HG02588 (cell line): ENCODE data around the gene COL8A2.

Experiments
- ATAC-seq: cut with Tn5 transposase; IDR thresholded peaks from one replicate; pipeline ENCODE4 v1.9.1; 2021; ENCODE audit warnings: mild to moderate bottlenecking, moderate library complexity; ENCODE audit not compliant: unreplicated experiment

The COL8A2 gene

GRCh38 chr1:36137226-36137625, 12.2 kb upstream of the COL8A2 start:
- no peak for ATAC-seq

- ATAC-seq: no peak
Observed at GRCh38 chr1:36136535-36136934, 11.5 kb upstream of the COL8A2 start.

GRCh38 chr1:36135796-36136195, 10.8 kb upstream of the COL8A2 start:
- no peak for ATAC-seq

GRCh38 chr1:36135330-36135667, 10.3 kb upstream of the COL8A2 start:
- no peak for ATAC-seq

- no peak for ATAC-seq
Observed at GRCh38 chr1:36134505-36135329, 9.7 kb upstream of the COL8A2 start.

GRCh38 chr1:36134031-36134430, 9.0 kb upstream of the COL8A2 start:
- no peak for ATAC-seq

GRCh38 chr1:36133484-36133883, 8.5 kb upstream of the COL8A2 start:
- ATAC-seq: no peak

GRCh38 chr1:36132029-36132428, 7.0 kb upstream of the COL8A2 start:
- ATAC-seq: no peak

- ATAC-seq: no peak
Observed at GRCh38 chr1:36128905-36129206, 3.8 kb upstream of the COL8A2 start.

GRCh38 chr1:36128126-36128904, 3.3 kb upstream of the COL8A2 start:
- ATAC-seq: no peak

- ATAC-seq: no peak
Observed at GRCh38 chr1:36126797-36127500, 1.9 kb upstream of the COL8A2 start.

- ATAC-seq: no peak
Observed at GRCh38 chr1:36126005-36126716, 1.1 kb upstream of the COL8A2 start.

GRCh38 chr1:36124404-36125128, 456 bp downstream of the COL8A2 start:
- no peak for ATAC-seq

GRCh38 chr1:36123356-36123755, 1.7 kb downstream of the COL8A2 start:
- ATAC-seq: no peak

- no peak for ATAC-seq
Observed at GRCh38 chr1:36122062-36123030, 2.7 kb downstream of the COL8A2 start.

- no peak for ATAC-seq
Observed at GRCh38 chr1:36119456-36119855, 5.6 kb downstream of the COL8A2 start.

- no peak for ATAC-seq
Observed at GRCh38 chr1:36118447-36119204, 6.4 kb downstream of the COL8A2 start.

- ATAC-seq: no peak
Observed at GRCh38 chr1:36116901-36117300, 8.1 kb downstream of the COL8A2 start.

GRCh38 chr1:36115931-36116330, 9.1 kb downstream of the COL8A2 start:
- no peak for ATAC-seq
